ENCODE results near the gene GNAI1. TPM values are rescaled to one million over a fixed set of nuclear protein-coding genes. Genes with fewer than 3 reads are reported as not detected.

GNAI1 gene
- total RNA-seq, 1 donor, result 25.8 TPM

GRCh38 chr7:80184693-80185092 is 50.1 kb downstream of the GNAI1 start:
- TF ChIP-seq CTCF (IDR thresholded peaks at IDR 0.05; ENCODE audit: insufficient read depth, low read length), result no peak
- no peak for DNase-seq (ENCODE audit: low read depth)
- no peak overlapping the region for H3K4me3 ChIP-seq (ENCODE audit: low read depth, low read length)

GRCh38 chr7:80185571-80185970 is 50.9 kb downstream of the GNAI1 start:
- DNase-seq (ENCODE audit: low read depth), result no peak
- TF ChIP-seq CTCF (IDR thresholded peaks at IDR 0.05; ENCODE audit: insufficient read depth, low read length), result no peak
- no peak overlapping the region for H3K4me3 ChIP-seq (ENCODE audit: low read depth, low read length)

- H3K4me3 ChIP-seq (ENCODE audit: low read depth, low read length), result no peak overlapping the region
- no peak for TF ChIP-seq CTCF (IDR thresholded peaks at IDR 0.05; ENCODE audit: insufficient read depth, low read length)
- DNase-seq (ENCODE audit: low read depth), result no peak
Measured at GRCh38 chr7:80186721-80187120, 52.1 kb downstream of the GNAI1 start.

- no peak for DNase-seq (ENCODE audit: low read depth)
- TF ChIP-seq CTCF (IDR thresholded peaks at IDR 0.05; ENCODE audit: insufficient read depth, low read length), result no peak
- no peak overlapping the region for H3K4me3 ChIP-seq (ENCODE audit: low read depth, low read length)
Measured at GRCh38 chr7:80187279-80187678, 52.6 kb downstream of the GNAI1 start.

- TF ChIP-seq CTCF (IDR thresholded peaks at IDR 0.05; ENCODE audit: insufficient read depth, low read length), result no peak
- H3K4me3 ChIP-seq (ENCODE audit: low read depth, low read length), result no peak overlapping the region
Measured at GRCh38 chr7:80187727-80188126, 53.1 kb downstream of the GNAI1 start.

GRCh38 chr7:80189638-80190037 is 55.0 kb downstream of the GNAI1 start:
- TF ChIP-seq CTCF (IDR thresholded peaks at IDR 0.05; ENCODE audit: insufficient read depth, low read length), result no peak
- DNase-seq (ENCODE audit: low read depth), result no peak
- H3K4me3 ChIP-seq (ENCODE audit: low read depth, low read length), result no peak overlapping the region

More at GRCh38 chr7:80187727-80188126, 53.1 kb downstream of the GNAI1 start:
- no peak for DNase-seq (ENCODE audit: low read depth)

GRCh38 chr7:80197627-80198026 is 63.0 kb downstream of the GNAI1 start:
- no peak for DNase-seq (ENCODE audit: low read depth)
- no peak overlapping the region for H3K4me3 ChIP-seq (ENCODE audit: low read depth, low read length)
- TF ChIP-seq CTCF (IDR thresholded peaks at IDR 0.05; ENCODE audit: insufficient read depth, low read length), result no peak

Measured in fibroblast of the aortic adventitia (primary cell).